ENCODE data around the gene UPB1.
A peak's percentile ranks its signal among the peaks of the same experiment; 100 is the strongest.

UPB1 gene

GRCh38 chr22:24501301-24502005 lies 6.3 kb downstream of the UPB1 start:
- TF ChIP-seq CTCF (IDR thresholded peaks at IDR 0.05): no peak

- TF ChIP-seq CTCF (IDR thresholded peaks at IDR 0.05): no peak
Observed at GRCh38 chr22:24502034-24502433, 6.9 kb downstream of the UPB1 start.

GRCh38 chr22:24502541-24502940 lies 7.4 kb downstream of the UPB1 start:
- no peak for TF ChIP-seq CTCF (IDR thresholded peaks at IDR 0.05)

- TF ChIP-seq CTCF (IDR thresholded peaks at IDR 0.05): peak; percentile 63
Observed at GRCh38 chr22:24503137-24503842, 8.2 kb downstream of the UPB1 start.

- TF ChIP-seq CTCF (IDR thresholded peaks at IDR 0.05): no peak
Observed at GRCh38 chr22:24503843-24504338, 8.8 kb downstream of the UPB1 start.

- no peak for TF ChIP-seq CTCF (IDR thresholded peaks at IDR 0.05)
Observed at GRCh38 chr22:24504540-24504939, 9.4 kb downstream of the UPB1 start.

- TF ChIP-seq CTCF (IDR thresholded peaks at IDR 0.05): no peak
Observed at GRCh38 chr22:24504956-24505736, 10.0 kb downstream of the UPB1 start.

Measured in LNCAP (cell line).